A549 (cell line): ENCODE data around the gene MEF2A. TPM values are rescaled to one million over a fixed set of nuclear protein-coding genes. Genes with fewer than 3 reads are reported as not detected.

Experiments
- ATAC-seq, 2 experiments: fragments of 200-7000 bp in 1 of 2; fragments of >200 bp in 1 of 2; cut with Nextera tagmentation in 1 of 2; cut with Tn5 transposase in 1 of 2; 3 replicates each; pipeline versions ENCODE4 v1.8.0 to v1.9.1; 2018 to 2020; ENCODE audit warnings: mild to moderate bottlenecking in 1 of 2, moderate library complexity in 1 of 2
- CTCF ChIA-PET: fragments of 300-600 bp; sonication (Branson Sonifier 250); formaldehyde crosslinking; extraction: SDS; loops from one replicate; lab custom pipeline; 2021; ENCODE audit warnings: antibody characterized with exemption, inconsistent platforms; lab: Yijun Ruan, JAX
- POLR2A ChIA-PET: fragments of 350-600 bp; formaldehyde crosslinking; extraction: SDS; loops from one replicate; lab custom pipeline; 2021; ENCODE audit warnings: antibody characterized with exemption, inconsistent platforms; lab: Yijun Ruan, JAX
- DNase-seq, 2 experiments: peaks; one replicate each; pipeline versions ENCODE4 v3.0.0 to v3.0.0-alpha.2; 2011 to 2016; ENCODE audit warnings: low read depth in 1 of 2, low spot score in 1 of 2
- FAIRE-seq: peaks from 2 replicates; lab custom pipeline; 2011; peaks lifted over from hg19 to GRCh38; lab: Jason Lieb, UNC
- H3K27ac ChIP-seq, 2 experiments: fragments of >200 bp; sonication (Bioruptor Twin); formaldehyde crosslinking; 3 replicates each; pipeline ENCODE4 v1.5.1; 2016 to 2017
- H3K4me1 ChIP-seq: fragments of >200 bp; sonication (Bioruptor Twin); formaldehyde crosslinking; 3 replicates; pipeline ENCODE4 v1.6.1; 2016
- H3K4me2 ChIP-seq: fragments of >200 bp; sonication (Bioruptor Twin); formaldehyde crosslinking; 3 replicates; pipeline ENCODE4 v1.6.1; 2016
- H3K4me3 ChIP-seq: fragments of >200 bp; sonication (Bioruptor Twin); formaldehyde crosslinking; 3 replicates; pipeline ENCODE4 v1.5.1; 2016
- H3K9me3 ChIP-seq: fragments of >200 bp; sonication (Bioruptor Twin); formaldehyde crosslinking; 3 replicates; pipeline ENCODE4 v1.6.1; 2016
- BHLHE40 ChIP-seq: IDR thresholded peaks from 2 replicates; pipeline ENCODE4 v1.6.1; 2012; ENCODE audit warnings: low read depth, low read length, inconsistent platforms
- CBX8 ChIP-seq: fragments of 200-600 bp; sonication (generic); IDR thresholded peaks from 2 replicates; pipeline ENCODE4 v1.6.1; 2016
- CHD2 ChIP-seq: fragments of 150-350 bp; IDR thresholded peaks from 2 replicates; pipeline ENCODE4 v1.6.1; 2014; ENCODE audit warnings: low read length; ENCODE audit not compliant: partially characterized antibody
- EHMT2 ChIP-seq: fragments of 200-600 bp; sonication (generic); IDR thresholded peaks from 2 replicates; pipeline ENCODE4 v1.6.1; 2016; ENCODE audit warnings: antibody characterized with exemption, low read depth, mild to moderate bottlenecking, moderate library complexity
- EP300 ChIP-seq, 2 experiments: fragments of >200 bp; sonication (Bioruptor Twin); formaldehyde crosslinking; IDR thresholded peaks; 2 replicates in 1 of 2; 3 replicates in 1 of 2; pipeline ENCODE4 v1.6.1; 2016 to 2017
- FOSB ChIP-seq: fragments of 250-450 bp; sonication (Bioruptor Pico); IDR thresholded peaks from 2 replicates; pipeline ENCODE4 v1.5.0; 2020; ENCODE audit warnings: mild to moderate bottlenecking, moderate library complexity
- HOXB5 ChIP-seq: fragments of 250-450 bp; sonication (Bioruptor Pico); IDR thresholded peaks from 2 replicates; pipeline ENCODE4 v1.5.0; 2020; ENCODE audit warnings: mild to moderate bottlenecking, moderate library complexity
- MAFK ChIP-seq: fragments of 450-650 bp; IDR thresholded peaks from 2 replicates; pipeline ENCODE4 v1.6.1; 2014; ENCODE audit not compliant: partially characterized antibody
- NFE2L2 ChIP-seq: fragments of 150-350 bp; conservative IDR thresholded peaks from 2 replicates; pipeline ENCODE4 v1.6.1; 2014; ENCODE audit warnings: low read length
- POLR2A ChIP-seq: IDR thresholded peaks from 2 replicates; pipeline ENCODE4 v1.6.1; 2012; ENCODE audit warnings: mild to moderate bottlenecking, low read length
- POLR2AphosphoS2 ChIP-seq: conservative IDR thresholded peaks from 2 replicates; pipeline ENCODE4 v1.6.1; 2012; ENCODE audit warnings: low read length, improper control_type of control experiment, inconsistent platforms
- RAD21 ChIP-seq, 2 experiments: fragments of >200 bp in 1 of 2; sonication (Bioruptor Twin) in 1 of 2; formaldehyde crosslinking in 1 of 2; IDR thresholded peaks in 1 of 2; conservative IDR thresholded peaks in 1 of 2; 2 replicates in 1 of 2; 3 replicates in 1 of 2; pipeline ENCODE4 v1.6.1; 2012 to 2018; ENCODE audit warnings: inconsistent platforms in 1 of 2
- RARB ChIP-seq: fragments of 250-450 bp; sonication (Bioruptor Pico); IDR thresholded peaks from 2 replicates; pipeline ENCODE4 v1.8.0; 2021; ENCODE audit warnings: mild to moderate bottlenecking, moderate library complexity
- RCOR1 ChIP-seq: fragments of 150-350 bp; IDR thresholded peaks from 2 replicates; pipeline ENCODE4 v1.6.1; 2014; ENCODE audit warnings: antibody characterized with exemption, low read length, low read depth
- SREBF2 ChIP-seq: fragments of 450-650 bp; IDR thresholded peaks from 2 replicates; pipeline ENCODE4 v1.6.1; 2014; ENCODE audit warnings: mild to moderate bottlenecking, moderate library complexity
- TFCP2L1 ChIP-seq: fragments of 250-450 bp; sonication (Bioruptor Pico); IDR thresholded peaks from 2 replicates; pipeline ENCODE4 v1.5.0; 2021; ENCODE audit warnings: mild to moderate bottlenecking
- TP53 ChIP-seq: fragments of 250-450 bp; sonication (Bioruptor Pico); IDR thresholded peaks from 2 replicates; pipeline ENCODE4 v1.5.0; 2021; ENCODE audit warnings: mild to moderate bottlenecking, moderate library complexity
- ZSCAN20 ChIP-seq: fragments of 250-450 bp; sonication (Bioruptor Pico); IDR thresholded peaks from 2 replicates; pipeline ENCODE4 v1.8.0; 2022; ENCODE audit warnings: mild to moderate bottlenecking, moderate library complexity
- WGBS: methylation state at CpG from one replicate; pipeline ENCODE4 v1.1.6; 2017; ENCODE audit errors: missing lambda C conversion rate; 5-methylcytosine and 5-hydroxymethylcytosine counted together
- polyA plus RNA-seq, 4 experiments: library from polyadenylated mRNA; depleted of rRNA in 3 of 4; stranded (reverse); fragments of >200 nt; fragmentation: RNase III in 1 of 4; extraction: RNeasy Plus Mini Kit Qiagen cat#74134 plus additional on column Dnase treatment in 1 of 4; gene quantifications; 2 replicates in 3 of 4; 3 replicates in 1 of 4; pipeline ENCODE4 v1.2.3, GENCODE V29; 2011 to 2017
- TF ChIP-seq, protein P1 (sequence below): IDR thresholded peaks from 2 replicates; pipeline ENCODE4 v1.6.1; 2012
- TF ChIP-seq, protein P2 (sequence below): fragments of >200 bp; sonication (Bioruptor Twin); formaldehyde crosslinking; IDR thresholded peaks from 2 replicates; pipeline ENCODE4 v1.6.1; 2016
- TF ChIP-seq, protein P3 (sequence below): IDR thresholded peaks from 2 replicates; pipeline ENCODE4 v1.6.1; 2012; ENCODE audit warnings: low read depth, borderline replicate concordance
- TF ChIP-seq, protein P4 (sequence below): fragments of 200-600 bp; sonication (generic); IDR thresholded peaks from 2 replicates; pipeline ENCODE4 v1.6.1; 2016; ENCODE audit warnings: antibody characterized with exemption, mild to moderate bottlenecking, moderate library complexity
- TF ChIP-seq, protein P5 (sequence below): fragments of >200 bp; sonication (Bioruptor Twin); formaldehyde crosslinking; IDR thresholded peaks from 3 replicates; pipeline ENCODE4 v1.6.1; 2016

MEF2A gene
- polyA plus RNA-seq, 2 of the 4 experiments (the other 2 are of a cell fraction): 15.0 to 43.4 TPM

DNA sequence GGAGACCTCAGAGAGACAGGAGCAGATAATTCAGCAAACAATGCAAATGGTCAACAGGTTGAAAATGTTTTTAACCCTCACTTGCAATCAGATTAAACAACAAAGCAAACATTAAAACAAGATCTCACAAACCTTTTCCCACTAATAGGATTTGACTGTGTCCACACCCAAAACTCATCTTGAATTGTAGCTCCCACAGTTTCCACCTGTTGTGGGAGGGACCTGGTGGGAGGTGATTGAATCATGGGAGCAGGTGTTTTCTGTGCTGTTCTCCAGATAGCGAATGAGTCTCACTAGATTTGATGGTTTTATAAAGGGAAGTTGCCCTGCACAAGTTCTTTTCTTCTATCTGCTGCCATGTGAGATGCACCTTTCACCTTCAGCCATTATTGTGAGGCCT, 168.8 kb downstream of the MEF2A start:
- no peak overlapping the region for H3K4me3 ChIP-seq
- CTCF ChIA-PET: interaction anchor here (1.1 to 4.3 kb wide), 4 partner anchors 20 to 429 kb away, joined by 3 to 18 read pairs (median 8); no protein-coding TSS in a partner anchor
- FAIRE-seq (no peak), DNase-seq (no peak), ATAC-seq (no peak)
- POLR2A ChIA-PET: no interaction called here
- TF ChIP-seq, protein P1, sequence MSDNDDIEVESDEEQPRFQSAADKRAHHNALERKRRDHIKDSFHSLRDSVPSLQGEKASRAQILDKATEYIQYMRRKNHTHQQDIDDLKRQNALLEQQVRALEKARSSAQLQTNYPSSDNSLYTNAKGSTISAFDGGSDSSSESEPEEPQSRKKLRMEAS: no peak
- TF ChIP-seq, all 56 proteins: peak for 0
- 95% methylated on average over 1 of the region's 1 CpG for WGBS
- Histone ChIP-seq H3K4me1 (peaks cover 10% of the 10 kb centered on the region; the same call in 1 of the 3 replicates), H3K9me3 (no peaks in the 10 kb centered on the region), H3K27ac (no peak overlapping the region), H3K4me2 (no peak overlapping the region)

DNA sequence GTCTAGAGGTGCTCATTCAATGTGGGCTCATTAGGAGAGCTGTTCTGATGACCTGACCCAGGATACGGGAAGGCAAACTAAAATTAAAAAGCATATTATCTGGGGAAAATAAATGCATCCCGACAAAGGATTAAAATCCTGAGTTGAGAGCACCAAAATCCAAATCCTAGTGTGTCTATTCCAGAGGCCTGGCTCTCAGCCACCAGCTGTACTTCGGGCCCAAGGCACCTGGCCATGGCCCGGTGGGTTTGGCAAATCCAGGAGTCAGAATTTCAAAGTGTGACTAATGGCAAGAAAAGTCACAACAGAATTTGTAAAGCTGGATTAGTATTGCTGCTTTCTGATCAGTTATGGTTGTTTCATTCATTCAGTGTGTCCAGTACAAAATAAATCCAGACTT, 170.1 kb downstream of the MEF2A start:
- DNase-seq: no peak
- ChIA-PET CTCF (interaction anchor here (2.5 to 4.3 kb wide), 3 partner anchors 18 to 32 kb away, joined by 10 to 18 read pairs (median 16); no protein-coding TSS in a partner anchor), POLR2A (no interaction called here)
- TF ChIP-seq RARB (CRISPR knock-in tag) (no peak), RAD21 (conservative IDR thresholded peaks at IDR 0.05 in 1 of 2, IDR thresholded peaks at IDR 0.05 in 1 of 2) (no peak), FOSB (CRISPR knock-in tag) (no peak), TP53 (CRISPR knock-in tag) (no peak), ZSCAN20 (CRISPR knock-in tag) (no peak), POLR2A (no peak)
- no peak overlapping the region for H3K27ac ChIP-seq
- ATAC-seq: no peak
- FAIRE-seq: no peak
- no peak overlapping the region for H3K4me3 ChIP-seq
- H3K9me3 ChIP-seq: no peaks in the 10 kb centered on the region
- H3K4me2 ChIP-seq: no peak overlapping the region
- 56% methylated on average over 4 of the region's 4 CpGs for WGBS
- H3K4me1 ChIP-seq: peaks cover 10% of the 10 kb centered on the region; the same call in 1 of the 3 replicates

DNA sequence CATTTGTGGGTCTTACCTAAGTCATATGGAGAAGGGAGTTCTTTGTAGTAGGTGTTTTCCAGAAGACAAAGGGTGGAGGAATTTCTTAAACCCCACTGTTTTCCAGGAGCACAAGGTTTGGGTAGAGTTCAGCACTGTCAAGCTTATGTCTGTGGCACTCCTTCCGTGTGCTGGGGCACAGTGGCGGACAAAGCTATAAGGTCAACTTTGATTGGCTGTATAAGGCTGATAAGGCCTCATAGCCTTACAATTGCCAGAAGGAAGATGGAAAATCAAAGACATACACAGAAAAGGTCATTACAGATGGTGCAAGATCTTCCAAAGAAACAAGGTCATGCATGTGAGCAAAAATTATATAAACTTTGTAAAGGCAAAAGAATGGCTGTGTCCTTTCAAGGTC, 170.9 kb downstream of the MEF2A start:
- no peak overlapping the region for H3K4me3 ChIP-seq
- H3K4me1 ChIP-seq: peaks cover 10% of the 10 kb centered on the region; the same call in 1 of the 3 replicates
- ChIA-PET POLR2A (no interaction called here), CTCF (interaction anchor here (2.5 to 4.3 kb wide), 3 partner anchors 17 to 33 kb away, joined by 10 to 18 read pairs (median 16); no protein-coding TSS in a partner anchor)
- WGBS: 67% methylated on average over 2 of the region's 2 CpGs
- no peak for DNase-seq
- no peak for FAIRE-seq
- no peak overlapping the region for H3K27ac ChIP-seq
- TF ChIP-seq EP300 (IDR thresholded peaks at IDR 0.05) (no peak), ZSCAN20 (CRISPR knock-in tag) (no peak), CBX8 (no peak), NFE2L2 (no peak), RCOR1 (no peak), BHLHE40 (no peak), POLR2AphosphoS2 (no peak), TFCP2L1 (CRISPR knock-in tag) (no peak), HOXB5 (CRISPR knock-in tag) (no peak), MAFK (no peak), CHD2 (no peak), EHMT2 (no peak), SREBF2 (no peak), TP53 (CRISPR knock-in tag) (no peak)
- TF ChIP-seq, protein P2, sequence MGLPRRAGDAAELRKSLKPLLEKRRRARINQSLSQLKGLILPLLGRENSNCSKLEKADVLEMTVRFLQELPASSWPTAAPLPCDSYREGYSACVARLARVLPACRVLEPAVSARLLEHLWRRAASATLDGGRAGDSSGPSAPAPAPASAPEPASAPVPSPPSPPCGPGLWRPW: no peak
- TF ChIP-seq, protein P3, sequence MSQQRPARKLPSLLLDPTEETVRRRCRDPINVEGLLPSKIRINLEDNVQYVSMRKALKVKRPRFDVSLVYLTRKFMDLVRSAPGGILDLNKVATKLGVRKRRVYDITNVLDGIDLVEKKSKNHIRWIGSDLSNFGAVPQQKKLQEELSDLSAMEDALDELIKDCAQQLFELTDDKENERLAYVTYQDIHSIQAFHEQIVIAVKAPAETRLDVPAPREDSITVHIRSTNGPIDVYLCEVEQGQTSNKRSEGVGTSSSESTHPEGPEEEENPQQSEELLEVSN: no peak
- TF ChIP-seq, protein P4, sequence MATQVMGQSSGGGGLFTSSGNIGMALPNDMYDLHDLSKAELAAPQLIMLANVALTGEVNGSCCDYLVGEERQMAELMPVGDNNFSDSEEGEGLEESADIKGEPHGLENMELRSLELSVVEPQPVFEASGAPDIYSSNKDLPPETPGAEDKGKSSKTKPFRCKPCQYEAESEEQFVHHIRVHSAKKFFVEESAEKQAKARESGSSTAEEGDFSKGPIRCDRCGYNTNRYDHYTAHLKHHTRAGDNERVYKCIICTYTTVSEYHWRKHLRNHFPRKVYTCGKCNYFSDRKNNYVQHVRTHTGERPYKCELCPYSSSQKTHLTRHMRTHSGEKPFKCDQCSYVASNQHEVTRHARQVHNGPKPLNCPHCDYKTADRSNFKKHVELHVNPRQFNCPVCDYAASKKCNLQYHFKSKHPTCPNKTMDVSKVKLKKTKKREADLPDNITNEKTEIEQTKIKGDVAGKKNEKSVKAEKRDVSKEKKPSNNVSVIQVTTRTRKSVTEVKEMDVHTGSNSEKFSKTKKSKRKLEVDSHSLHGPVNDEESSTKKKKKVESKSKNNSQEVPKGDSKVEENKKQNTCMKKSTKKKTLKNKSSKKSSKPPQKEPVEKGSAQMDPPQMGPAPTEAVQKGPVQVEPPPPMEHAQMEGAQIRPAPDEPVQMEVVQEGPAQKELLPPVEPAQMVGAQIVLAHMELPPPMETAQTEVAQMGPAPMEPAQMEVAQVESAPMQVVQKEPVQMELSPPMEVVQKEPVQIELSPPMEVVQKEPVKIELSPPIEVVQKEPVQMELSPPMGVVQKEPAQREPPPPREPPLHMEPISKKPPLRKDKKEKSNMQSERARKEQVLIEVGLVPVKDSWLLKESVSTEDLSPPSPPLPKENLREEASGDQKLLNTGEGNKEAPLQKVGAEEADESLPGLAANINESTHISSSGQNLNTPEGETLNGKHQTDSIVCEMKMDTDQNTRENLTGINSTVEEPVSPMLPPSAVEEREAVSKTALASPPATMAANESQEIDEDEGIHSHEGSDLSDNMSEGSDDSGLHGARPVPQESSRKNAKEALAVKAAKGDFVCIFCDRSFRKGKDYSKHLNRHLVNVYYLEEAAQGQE: no peak
- TF ChIP-seq, protein P5, sequence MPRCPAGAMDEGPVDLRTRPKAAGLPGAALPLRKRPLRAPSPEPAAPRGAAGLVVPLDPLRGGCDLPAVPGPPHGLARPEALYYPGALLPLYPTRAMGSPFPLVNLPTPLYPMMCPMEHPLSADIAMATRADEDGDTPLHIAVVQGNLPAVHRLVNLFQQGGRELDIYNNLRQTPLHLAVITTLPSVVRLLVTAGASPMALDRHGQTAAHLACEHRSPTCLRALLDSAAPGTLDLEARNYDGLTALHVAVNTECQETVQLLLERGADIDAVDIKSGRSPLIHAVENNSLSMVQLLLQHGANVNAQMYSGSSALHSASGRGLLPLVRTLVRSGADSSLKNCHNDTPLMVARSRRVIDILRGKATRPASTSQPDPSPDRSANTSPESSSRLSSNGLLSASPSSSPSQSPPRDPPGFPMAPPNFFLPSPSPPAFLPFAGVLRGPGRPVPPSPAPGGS: no peak
- ATAC-seq: no peak
- H3K9me3 ChIP-seq: no peaks in the 10 kb centered on the region
- H3K4me2 ChIP-seq: no peak overlapping the region
